Right kidney (tissue), 9 donors: ENCODE results near the gene PER3.

Experiments used
- DNase-seq: peaks from one replicate; pipeline ENCODE4 v3.0.0-alpha.2; 2016
- long read RNA-seq, 8 donors: transcript quantifications; one replicate each; lab custom pipeline, GENCODE V29; 2026

PER3 gene
- long read RNA-seq, donor 1: 0 reads
- long read RNA-seq, donor 2, partial matches to known transcripts: 0 of 1 reads
- long read RNA-seq, donor 2, other reads (novel, unspliced or antisense): 0 of 1 reads
- long read RNA-seq, donor 3: 0 reads
- long read RNA-seq, donor 4, partial matches to known transcripts: 0 of 1 reads
- long read RNA-seq, donor 4, other reads (novel, unspliced or antisense): 0 of 1 reads
- long read RNA-seq, donor 5, partial matches to known transcripts: 0 of 1 reads
- long read RNA-seq, donor 5, other reads (novel, unspliced or antisense): 0 of 1 reads
- long read RNA-seq, donor 6: 0 reads
- long read RNA-seq, donor 7, partial matches to known transcripts: 0 of 1 reads
- long read RNA-seq, donor 7, other reads (novel, unspliced or antisense): 0 of 1 reads
- long read RNA-seq, donor 8: 0 reads

DNA sequence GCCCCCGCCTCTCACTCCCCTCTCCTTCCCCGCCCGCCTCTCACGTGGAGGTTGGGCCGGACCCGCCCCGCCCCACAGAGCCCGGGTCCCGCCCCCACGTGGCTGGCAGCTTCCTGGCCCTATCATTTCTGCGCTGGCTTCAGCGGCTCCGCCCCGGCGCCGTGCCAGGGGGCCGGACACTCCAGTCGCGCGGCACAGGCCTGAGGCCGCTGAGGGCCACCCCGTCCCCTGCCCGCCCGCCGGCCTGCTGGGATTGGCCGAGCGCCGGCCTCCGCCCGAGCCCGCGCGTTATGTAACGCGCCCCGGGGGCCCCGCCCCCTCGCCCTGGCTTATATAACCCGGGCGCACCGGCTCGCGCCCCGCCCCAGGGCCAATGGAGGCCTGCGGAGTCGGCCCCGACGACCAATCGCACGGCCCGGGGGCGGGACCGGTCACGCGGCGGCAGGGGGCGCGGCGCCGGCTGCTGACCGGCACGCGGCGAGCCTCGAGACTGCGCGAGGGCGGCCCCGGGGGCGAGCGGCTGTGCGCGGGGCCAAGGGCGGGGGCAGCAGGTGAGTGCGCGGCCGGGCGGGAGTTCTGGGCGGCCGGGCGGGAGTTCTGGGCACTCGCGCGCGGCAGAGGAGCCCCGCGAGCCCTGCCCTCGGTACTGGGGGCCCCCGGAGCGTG lies at the start of gene PER3:
Gene PER3, plus strand, starts transcription at position 466 of the 666 bp plus-strand sequence. CDS start 587 bp downstream, outside the sequence.
- peak; percentile 91 for DNase-seq

DNA sequence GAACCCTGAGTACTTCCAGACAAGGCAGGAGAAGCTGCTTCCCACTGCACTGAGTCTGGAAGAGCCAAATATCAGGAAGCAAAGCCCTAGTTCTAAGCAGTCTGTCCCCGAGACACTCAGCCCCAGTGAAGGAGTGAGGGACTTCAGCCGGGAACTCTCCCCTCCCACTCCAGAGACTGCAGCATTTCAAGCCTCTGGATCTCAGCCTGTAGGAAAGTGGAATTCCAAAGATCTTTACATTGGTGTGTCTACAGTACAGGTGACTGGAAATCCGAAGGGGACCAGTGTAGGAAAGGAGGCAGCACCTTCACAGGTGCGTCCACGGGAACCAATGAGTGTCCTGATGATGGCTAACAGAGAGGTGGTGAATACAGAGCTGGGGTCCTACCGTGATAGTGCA lies 46.0 kb upstream of the PER3 start:
- DNase-seq: no peak

DNA sequence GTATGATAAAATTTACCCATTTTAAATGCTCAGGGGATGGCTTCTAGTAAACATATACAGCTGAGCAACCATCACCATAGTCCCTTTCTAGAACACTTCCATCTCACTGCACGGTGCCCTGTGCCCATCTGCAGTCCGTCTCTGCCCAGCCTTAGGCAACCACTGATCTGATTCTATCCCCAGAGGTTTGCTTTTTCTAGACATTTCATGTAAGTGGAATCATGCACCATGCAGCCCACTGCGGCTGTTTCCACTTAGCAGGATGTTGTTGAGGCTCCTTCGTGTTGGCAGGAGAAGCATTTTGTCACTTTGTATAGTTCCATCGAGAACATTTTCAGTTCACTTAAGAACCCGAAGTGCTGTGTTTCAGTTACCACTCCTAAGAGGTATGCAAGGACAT lies 40.7 kb upstream of the PER3 start:
- no peak for DNase-seq

DNA sequence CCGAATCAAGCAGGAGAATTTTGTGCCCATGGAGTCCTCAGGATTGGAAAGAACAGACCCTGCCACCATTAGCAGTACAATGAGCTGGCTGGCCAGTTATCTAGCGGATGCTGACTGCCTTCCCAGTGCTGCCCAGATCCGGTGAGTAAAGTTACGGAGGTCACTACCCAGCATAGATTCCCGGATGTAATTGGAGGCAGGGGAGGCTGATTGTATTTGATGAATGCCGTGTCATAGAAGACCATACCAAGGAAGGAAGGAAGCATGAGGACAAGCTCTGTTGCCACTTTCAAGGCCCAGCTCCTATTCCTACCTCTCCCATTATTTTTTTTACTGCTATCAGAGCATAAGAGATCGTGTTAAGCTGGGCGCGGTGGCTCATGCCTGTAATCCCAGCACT lies 39.2 kb upstream of the PER3 start:
- no peak for DNase-seq

DNA sequence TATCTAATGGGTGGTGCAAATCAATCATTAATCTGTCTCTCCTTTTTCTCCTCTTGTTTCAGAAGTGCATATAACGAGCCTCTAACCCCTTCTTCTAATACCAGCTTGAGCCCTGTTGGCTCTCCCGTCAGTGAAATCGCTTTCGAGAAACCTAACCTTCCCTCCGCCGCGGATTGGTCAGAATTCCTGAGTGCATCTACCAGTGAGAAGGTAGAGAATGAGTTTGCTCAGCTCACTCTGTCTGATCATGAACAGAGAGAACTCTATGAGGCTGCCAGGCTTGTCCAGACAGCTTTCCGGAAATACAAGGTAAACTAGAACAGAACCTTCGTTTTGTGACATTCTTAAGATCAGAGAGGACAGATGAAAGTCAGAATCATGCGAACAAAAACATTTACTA lies 38.3 kb upstream of the PER3 start:
- DNase-seq: no peak

DNA sequence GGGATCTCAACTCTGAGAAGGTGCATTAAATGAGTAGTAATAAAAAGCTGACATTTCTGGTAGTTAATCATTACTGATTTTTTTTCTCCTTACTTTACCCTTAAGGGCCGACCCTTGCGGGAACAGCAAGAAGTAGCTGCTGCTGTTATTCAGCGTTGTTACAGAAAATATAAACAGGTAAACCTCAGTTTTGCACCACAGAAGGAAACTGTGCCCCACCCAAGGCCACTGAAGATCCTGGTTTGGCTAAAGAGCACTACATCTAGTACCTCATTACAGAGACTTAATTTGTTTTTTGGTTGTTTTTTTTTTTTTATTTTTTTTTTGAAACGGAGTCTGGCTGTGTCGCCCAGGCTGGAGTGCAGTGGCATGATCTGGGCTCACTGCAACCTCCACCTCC lies 36.5 kb upstream of the PER3 start:
- DNase-seq: no peak

DNA sequence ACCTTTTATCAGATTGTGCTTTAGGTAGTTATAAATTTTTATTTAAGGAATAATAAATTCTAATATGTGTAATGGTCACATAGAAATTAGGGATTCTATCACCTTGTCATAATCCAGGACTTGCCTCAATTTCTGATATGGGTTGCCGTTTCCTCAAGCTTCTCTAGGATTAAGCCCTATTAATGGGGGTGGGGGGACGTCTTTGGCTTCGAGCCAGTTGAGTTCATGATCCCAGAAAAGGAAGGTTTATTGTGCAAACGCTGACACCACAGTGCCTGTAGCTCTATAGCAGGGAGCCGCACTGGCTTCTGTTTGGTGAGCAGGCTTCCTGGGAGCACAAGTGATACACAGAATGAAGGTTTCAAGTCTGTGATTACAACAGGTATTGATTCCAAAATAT lies 35.0 kb upstream of the PER3 start:
- no peak for DNase-seq

DNA sequence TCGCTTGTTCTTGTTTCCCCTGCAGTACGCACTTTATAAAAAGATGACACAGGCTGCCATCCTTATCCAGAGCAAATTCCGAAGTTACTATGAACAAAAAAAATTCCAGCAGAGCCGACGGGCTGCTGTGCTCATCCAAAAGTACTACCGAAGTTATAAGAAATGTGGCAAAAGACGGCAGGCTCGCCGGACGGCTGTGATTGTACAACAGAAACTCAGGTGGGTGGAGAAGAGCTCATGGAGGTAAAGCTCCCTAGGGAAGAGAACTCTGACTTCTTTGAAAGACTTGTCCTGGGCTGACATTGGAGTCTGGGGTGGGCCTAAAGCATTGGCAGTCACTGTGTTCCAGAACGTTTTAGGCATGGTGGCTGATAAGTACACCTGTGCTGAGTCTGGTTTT lies 32.9 kb upstream of the PER3 start:
- DNase-seq: no peak

DNA sequence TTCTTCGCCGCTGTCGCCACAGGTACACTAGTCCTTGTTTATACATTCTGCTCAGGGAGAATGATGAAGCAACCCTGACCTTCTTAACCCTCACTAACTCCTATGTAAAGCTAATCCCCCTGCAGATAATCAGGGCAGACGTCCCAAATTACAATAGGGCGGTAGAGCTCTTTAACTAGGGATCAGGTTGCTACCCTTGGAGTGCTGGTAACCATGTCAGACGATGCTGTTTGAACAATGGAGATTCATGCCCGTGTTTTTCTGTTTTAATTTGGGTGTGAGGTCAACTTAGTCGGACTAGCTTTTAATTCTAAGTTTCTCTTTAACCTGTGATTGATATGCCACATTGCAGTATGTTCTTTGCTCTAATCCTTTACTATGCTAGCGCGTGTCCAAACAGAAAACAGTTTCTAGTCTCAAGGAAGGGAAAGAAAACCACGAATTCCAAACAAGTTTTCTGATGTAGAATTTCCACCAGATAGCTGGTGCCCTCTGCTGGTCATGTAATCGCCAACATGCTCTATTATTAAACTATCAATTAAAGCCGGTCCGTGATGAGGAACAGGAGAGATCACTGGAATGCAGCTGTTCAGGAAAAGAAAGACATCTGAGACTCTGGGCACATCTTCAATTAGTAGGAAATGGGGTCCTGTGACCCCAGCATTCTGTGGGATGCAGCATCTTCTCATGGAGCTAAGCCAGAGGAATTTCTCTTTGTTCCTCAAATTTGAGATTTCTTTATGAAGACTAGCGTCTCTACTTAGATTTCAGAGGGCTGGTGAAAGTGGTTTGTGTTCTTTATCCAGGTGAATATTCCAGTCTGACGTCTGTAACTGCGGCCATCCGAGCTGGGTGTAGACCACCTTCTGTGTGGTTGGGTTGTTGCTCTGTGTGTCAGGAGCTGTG lies 31.3 kb upstream of the PER3 start:
- DNase-seq: peak; percentile 70

DNA sequence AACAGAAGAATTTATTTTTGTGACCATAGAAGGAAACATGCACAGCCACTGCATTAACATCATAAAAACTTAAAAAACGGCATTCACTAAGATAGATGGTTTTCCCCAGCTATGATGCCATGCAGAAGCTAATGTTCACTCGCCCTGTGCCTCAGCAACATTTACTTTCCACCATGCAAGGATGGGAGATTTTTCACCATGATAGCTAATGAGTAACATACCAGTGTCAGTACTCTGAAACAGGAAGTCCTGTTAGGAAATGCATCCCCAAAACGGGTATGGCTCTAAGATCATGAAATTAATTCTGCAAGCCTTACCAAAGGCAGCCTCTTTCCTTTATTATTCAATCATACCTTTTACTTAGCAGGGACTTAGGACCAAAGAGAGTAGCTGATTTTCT lies 30.4 kb upstream of the PER3 start:
- DNase-seq: no peak

DNA sequence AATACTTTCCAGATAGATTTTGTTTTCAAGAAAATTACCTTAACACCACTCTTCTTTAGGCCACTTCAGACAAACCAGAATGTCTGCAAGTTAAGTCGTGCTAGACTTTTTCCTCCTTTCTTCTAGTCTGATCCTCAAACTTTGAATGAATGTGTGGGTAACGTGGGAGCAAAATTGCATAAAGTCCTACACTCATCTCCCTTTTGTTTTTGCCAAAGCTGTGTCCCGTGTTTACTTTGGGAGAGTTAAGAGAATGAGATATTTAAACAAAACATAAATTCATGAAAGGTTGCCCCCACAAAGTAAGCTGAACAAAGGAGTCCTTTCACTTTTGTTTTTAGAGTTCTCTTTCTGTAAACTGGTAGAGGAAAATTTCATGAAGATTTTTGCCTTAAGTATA lies 29.9 kb upstream of the PER3 start:
- DNase-seq: no peak

DNA sequence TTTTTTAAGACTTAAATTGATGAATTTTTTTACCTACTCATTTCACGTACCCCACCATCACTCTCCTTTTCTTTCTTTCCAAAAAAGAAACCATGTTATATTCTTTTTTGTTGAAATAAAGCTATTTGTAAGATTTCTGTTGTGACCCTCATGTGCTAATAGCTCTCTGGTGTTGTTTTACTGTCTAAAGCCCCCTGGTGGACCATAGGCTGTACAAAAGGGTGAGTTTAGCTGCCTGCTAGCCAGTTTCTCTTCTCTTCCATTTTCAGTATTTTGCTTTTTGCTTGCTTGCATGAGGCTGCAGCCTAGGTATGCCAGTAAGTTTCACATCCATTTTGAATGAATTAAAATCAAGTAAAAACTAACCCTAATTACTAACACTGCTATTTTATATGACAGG lies 28.6 kb upstream of the PER3 start:
- DNase-seq: no peak

DNA sequence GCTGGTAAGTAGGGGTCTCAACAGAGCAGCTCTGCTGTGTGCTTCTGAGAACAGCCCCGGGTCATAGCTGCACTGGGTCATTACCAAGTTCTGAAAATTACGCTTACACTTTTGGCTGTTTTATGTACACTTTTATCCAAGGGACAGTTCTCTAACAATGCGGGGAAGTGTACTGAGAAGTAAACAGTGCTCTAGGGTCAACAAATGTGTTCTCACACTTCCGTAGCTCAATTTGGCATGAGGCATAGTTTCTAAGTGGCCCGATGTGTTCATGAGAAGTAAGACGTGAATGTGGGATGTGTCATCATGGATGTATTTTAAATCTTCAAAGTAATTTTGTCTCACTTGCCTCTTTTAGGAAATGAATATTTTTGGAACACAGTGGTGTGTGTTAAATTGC lies 23.8 kb upstream of the PER3 start:
- DNase-seq: no peak

DNA sequence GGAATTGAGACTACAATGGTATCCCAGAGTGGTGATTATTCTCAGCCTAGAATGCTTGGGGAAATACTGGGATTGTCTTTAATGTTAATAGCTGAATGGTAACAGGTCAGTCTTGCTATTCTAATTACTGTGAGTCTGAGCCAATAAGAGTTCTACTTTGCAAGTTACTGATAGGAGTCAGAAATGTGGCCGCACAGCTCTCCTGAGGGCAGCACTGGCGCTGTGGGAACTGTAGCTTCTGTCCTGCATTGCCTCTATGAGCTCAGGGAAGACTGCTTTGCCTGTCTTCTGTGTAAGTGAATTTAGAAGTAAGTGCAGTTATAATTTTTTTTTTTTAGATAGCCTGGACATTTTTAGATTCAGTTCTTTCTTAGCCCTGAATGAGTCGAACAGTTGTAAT lies 23.0 kb upstream of the PER3 start:
- DNase-seq: no peak

DNA sequence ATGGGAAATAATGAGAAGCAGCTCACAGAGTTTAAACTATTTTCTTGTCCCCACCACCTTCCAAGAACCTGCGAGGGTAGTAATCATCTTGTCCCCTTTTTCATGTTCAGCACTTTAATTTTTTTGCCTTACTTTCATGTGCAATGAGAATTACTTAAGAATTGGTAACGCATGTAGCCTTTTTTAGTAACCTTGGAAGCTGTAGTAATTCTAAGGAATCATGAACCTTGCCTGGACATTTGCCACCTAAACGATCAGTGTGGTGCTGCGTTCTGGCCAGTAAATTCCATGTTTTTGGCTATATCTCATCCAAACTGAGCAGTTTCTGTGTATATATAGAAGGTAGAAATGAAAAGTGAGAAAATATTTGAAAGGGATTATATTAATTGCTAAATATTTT lies 16.9 kb upstream of the PER3 start:
- no peak for DNase-seq

DNA sequence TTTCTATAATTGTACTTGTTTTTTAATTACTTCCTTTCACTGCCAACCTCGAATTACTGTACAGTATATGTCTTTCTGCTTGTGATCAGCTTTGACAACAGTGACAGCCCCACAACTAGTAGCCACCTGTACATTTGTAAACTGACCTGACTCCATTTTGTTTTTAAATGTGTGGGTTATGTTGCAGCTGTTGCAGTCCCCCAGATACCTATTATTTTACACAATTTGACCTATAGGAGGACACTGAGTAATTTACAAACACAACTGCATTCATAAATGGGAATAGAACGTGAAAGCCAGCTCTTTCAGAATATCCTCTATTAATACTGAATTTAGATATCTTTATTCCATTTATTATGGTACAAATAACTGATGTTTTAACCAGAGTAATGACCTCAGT lies 15.5 kb upstream of the PER3 start:
- DNase-seq: no peak

DNA sequence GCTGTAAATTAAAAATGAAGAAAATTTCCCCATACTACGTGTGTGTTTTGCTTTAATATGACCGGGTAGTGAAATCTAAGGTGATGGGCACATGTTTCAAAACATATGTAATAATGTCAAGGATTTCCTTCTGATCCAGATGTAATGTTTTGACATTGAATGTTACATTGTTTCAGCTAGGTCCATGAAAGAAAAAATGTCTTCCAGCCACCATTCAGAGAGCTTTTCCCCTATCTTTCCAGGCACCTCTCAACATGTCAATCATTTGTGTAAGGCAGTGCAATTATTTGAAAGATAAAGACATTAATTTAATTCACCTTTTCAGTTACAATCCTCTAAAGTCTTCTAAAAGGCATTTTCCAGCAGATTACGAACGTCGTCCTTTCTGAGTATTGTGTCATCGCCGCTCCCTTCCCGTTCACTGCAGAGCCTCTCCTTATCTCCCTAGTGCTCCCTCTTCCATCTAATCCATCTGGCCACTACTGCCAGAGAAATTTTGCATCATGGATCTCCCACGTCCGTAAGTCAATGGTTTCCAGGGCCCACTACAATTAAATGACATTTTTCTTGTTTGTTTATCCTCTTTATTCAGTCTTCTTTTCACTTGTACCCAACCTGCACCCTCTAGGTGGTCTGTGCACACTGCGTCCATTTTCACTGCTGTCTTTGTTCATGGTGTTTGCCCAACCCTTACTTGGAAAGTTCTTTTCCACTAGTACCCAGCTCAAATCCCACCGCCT lies 14.2 kb upstream of the PER3 start:
- DNase-seq: no peak

DNA sequence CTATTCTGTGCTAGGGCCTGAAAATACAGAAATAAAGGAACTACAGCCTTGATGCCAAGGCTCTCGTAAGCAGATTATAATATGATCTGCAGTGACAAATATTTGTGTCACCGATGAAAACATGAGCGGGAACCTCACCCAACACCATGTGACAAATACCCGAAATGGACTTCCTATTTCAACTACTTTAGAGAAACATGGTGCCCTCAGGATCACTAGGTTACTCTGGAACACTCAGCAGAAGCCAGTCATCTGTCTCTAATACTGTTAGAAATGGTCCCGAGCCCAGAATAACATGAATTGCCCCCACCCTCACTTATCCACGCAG lies 13.5 kb upstream of the PER3 start:
- no peak for DNase-seq

DNA sequence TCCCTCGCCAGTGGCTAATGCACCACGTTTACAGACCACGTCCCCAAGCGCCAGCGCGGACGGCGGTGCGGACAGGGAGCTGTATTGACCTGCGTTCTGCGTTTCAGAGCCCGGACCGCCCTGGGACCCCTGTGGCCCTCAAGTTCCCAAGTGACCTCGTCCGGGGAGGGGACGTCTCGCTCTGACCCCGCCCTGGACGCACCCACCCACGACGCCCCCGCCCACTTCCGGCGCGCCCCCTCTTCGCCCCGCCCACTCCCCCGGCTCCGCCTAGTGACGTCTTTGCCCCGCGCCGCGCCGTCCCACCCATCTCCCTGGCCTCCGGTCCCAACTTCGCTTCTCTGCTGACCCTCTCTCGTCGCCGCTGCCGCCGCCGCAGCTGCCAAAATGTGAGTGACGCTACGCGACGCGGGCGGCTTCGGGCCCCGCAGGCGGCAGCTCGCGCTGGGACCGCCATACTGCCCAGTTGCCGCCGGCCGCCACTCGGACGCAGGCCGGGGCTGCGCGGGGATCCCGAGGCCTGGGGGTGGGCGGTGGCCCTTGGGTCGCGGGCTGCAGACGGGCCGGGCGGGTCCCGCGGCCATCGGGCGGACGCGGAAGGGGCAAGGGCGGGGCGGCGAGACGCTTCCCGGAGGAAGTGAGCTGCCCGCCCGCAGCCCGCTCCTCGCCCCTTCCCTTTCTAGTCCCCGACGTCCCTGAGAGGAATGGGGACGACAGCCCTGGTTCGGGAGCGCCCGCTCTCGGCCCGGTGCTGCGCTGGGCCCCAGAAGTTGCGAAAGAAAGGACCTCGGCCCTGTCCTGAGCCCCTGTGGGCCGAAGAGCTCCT lies 12.9 kb upstream of the PER3 start, which contains the start of gene VAMP3:
Gene VAMP3, plus strand, starts transcription at position 300 of the 826 bp plus-strand sequence. Its CDS starts 88 bp downstream, at position 388.
- peak; percentile 86 for DNase-seq

DNA sequence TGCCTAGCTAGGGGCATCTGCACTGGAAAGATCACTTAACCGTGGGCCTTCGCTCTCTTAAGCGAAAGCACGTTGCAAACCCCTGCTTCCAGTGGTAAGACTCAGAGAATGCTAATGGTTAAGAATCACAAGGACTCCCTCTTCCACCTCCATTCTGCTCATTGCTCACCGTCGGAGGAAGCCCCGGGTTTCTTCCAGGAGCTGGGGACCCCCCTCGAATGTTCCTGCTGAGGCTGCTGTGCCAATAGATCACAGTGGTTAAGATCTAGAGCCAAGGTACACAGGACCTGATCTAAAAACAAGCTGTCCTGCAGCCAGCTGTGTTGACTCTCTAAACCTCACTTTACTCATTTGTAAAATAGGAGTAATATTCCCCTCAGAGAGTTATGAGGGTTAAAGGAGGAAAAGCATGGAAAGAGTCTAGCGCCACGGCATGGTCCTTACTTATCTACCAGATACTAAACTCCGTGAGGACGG lies 12.2 kb upstream of the PER3 start:
- DNase-seq: no peak

DNA sequence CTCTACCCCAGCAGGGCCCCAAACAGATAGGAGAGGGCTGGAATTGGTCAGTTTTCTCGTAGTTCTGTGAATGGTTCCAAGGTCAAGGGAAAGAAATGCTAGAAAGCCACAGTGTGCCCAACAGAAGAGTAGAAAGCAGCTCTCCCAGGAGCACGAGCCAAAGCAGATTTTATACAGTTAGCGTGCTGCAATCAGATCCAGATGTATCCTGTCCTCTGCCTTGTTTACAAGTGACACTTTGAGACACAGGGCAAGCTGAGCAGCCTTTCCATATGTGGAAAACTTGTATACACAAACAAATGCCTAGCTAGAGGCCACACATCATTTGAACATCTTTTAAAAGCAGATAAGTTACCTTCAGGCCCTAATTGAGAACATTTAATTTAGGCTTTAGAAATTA lies 6.5 kb upstream of the PER3 start:
- DNase-seq: no peak
